ENCODE data around the gene ARHGAP6.
"Not testable (repeated sequence)": the region's sequence is repeated elsewhere in the genome, so short reads cannot be mapped to it uniquely, and the experiment has no call there.

ARHGAP6 gene

GRCh38 chrX:11641349-11642065 lies 24.2 kb downstream of the ARHGAP6 start:
- TF ChIP-seq CTCF (conservative IDR thresholded peaks at IDR 0.05) = no peak
- H3K27ac ChIP-seq = no peak overlapping the region

GRCh38 chrX:11640089-11640488 lies 25.6 kb downstream of the ARHGAP6 start:
- TF ChIP-seq CTCF (conservative IDR thresholded peaks at IDR 0.05) = no peak
- H3K27ac ChIP-seq = no peak overlapping the region

- H3K27ac ChIP-seq = no peak overlapping the region
- no peak for TF ChIP-seq CTCF (conservative IDR thresholded peaks at IDR 0.05)
Measured at GRCh38 chrX:11632732-11633131, 33.0 kb downstream of the ARHGAP6 start.

GRCh38 chrX:11629593-11630211 lies 36.0 kb downstream of the ARHGAP6 start:
- TF ChIP-seq CTCF (conservative IDR thresholded peaks at IDR 0.05) = no peak
- H3K27ac ChIP-seq = no peak overlapping the region

- H3K27ac ChIP-seq = no peak overlapping the region
- TF ChIP-seq CTCF (conservative IDR thresholded peaks at IDR 0.05) = no peak
Measured at GRCh38 chrX:11628399-11628798, 37.3 kb downstream of the ARHGAP6 start.

GRCh38 chrX:11626351-11626750 lies 39.4 kb downstream of the ARHGAP6 start:
- no peak for TF ChIP-seq CTCF (conservative IDR thresholded peaks at IDR 0.05)
- H3K27ac ChIP-seq = no peak overlapping the region

- H3K27ac ChIP-seq = no peak overlapping the region
- no peak for TF ChIP-seq CTCF (conservative IDR thresholded peaks at IDR 0.05)
Measured at GRCh38 chrX:11619441-11619840, 46.3 kb downstream of the ARHGAP6 start.

- not testable (repeated sequence) for H3K27ac ChIP-seq
Measured at GRCh38 chrX:11614253-11614652, 51.5 kb downstream of the ARHGAP6 start.

Measured in VCaP (cell line).